Measurements from ENCODE around the gene AGTPBP1.

GRCh38 chr9:85745203-85745602, 3.4 kb upstream of the AGTPBP1 start:
- TF ChIP-seq POLR2A (IDR thresholded peaks at IDR 0.05; ENCODE audit: low read depth, low read length) (no peak), POLR2AphosphoS5 (IDR thresholded peaks at IDR 0.05; ENCODE audit: low read depth, low read length) (no peak), TAF1 (IDR thresholded peaks at IDR 0.05; ENCODE audit: borderline replicate concordance, low read depth, low read length) (no peak)

Data from GM12892 (cell line).